ENCODE data around the gene AMIGO3.

- TF ChIP-seq, protein P1, sequence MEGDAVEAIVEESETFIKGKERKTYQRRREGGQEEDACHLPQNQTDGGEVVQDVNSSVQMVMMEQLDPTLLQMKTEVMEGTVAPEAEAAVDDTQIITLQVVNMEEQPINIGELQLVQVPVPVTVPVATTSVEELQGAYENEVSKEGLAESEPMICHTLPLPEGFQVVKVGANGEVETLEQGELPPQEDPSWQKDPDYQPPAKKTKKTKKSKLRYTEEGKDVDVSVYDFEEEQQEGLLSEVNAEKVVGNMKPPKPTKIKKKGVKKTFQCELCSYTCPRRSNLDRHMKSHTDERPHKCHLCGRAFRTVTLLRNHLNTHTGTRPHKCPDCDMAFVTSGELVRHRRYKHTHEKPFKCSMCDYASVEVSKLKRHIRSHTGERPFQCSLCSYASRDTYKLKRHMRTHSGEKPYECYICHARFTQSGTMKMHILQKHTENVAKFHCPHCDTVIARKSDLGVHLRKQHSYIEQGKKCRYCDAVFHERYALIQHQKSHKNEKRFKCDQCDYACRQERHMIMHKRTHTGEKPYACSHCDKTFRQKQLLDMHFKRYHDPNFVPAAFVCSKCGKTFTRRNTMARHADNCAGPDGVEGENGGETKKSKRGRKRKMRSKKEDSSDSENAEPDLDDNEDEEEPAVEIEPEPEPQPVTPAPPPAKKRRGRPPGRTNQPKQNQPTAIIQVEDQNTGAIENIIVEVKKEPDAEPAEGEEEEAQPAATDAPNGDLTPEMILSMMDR (IDR thresholded peaks at IDR 0.05; ENCODE audit: low read depth, low read length) = no peak
- TF ChIP-seq EZH2phosphoT487 (IDR thresholded peaks at IDR 0.05; ENCODE audit: low read depth) = no peak
Measured at GRCh38 chr3:49732597-49732996, 13.1 kb upstream of the AMIGO3 start.
